Stimulated activated naive CD4-positive, alpha-beta T cell (primary cell): ENCODE results near the gene BCOR.

Experiments used
- DNase-seq, 6 experiments: peaks; one replicate each; lab custom pipeline; 2025; lab: John Stamatoyannopoulos, UW

Gene BCOR

DNA sequence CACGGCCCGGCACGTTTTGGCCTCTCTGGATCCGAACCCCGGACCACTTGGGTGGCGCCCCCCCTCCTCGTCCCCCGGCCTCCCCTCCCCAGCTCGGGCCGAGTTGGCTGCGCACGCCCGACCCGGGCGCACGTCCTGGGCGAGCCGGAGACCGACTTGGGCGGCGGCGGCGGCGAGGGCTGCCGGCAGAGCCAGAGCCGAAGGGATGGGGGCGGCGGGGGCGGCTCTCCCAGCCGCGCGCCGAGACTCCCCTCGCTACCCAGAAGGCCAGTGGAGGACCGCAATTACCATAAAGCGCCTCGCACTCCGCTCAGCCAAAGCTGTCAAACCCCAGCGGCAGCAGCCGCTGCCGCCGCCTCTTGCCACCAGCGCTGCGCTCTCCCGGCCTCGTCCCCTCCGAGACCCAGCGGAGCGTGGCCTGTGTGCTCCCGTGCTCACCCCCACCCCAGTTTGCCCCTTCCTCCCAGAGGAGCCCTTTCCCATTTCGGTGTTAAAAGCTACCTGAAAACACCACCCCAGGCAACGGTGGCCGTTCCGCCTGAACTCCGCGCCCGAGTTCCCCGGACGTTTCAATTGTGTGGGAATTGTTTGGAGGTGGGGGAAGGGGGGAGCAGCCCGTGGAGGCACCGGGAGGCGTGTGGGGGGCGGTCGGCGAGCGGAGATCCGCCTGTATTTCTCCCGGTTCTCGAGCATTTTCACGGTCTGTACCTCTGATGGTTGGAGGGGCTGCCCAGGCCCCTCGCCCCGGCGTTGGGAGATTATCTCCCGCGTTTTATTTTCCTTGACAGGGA lies 701 bp upstream of the BCOR start:
- DNase-seq = peak; percentile 38 to 69 (median 63)

DNA sequence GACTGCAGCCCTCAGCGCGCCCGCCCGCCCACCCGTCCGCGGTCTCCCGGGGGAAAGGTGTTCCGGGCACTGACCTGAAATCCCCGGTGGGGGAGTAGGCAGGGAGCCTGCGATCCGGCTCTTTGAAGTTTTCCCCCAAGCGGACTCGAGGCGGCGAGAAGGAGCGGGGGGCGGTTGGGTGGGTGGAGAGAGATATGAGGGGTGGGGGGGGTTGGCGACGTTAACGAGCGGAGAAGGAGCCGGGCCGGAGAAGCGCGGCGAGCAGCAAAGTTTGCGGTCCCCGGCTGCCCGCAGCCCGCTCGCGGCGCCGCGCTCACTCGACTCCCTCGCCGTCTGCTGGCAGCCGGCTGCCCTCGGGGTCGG lies 636 bp downstream of the BCOR start:
- DNase-seq = peak in 4 of 6 experiments; percentile 32 to 64 (median 54)

DNA sequence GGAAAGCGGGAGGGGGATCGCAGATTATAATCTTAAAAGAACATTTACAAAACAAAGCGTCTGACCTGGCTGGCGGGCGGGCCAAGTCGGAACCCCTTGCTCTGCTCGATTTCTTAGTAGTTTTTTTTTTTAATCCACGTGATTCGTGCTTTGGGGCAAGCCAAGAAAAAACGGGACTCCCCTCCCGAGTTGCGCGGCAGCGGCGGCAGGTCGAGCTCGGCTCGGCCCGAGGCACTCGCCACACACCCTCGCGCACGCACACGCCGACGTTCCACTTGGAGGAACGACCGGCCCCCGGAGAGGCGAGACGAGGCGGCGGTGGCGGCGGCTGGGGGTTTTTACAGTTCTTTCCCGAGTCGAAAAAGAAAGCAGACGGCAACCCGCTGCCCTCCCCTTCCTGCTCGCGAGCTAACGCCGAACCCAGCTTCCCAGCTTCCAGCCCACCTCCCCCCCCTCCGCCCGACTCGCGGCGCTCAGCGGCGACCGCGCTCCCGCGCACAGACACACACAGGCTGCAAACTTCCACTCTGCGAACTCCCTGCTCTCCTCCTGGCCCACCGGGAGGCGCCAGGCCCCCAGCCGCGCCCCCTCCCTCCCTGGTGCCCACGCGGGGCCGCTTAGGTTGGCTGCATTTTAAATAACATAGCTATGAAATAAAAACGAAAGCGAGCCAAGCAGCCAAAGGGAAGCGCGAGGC lies 1.2 kb downstream of the BCOR start:
- DNase-seq = peak; percentile 55 to 75 (median 60)

DNA sequence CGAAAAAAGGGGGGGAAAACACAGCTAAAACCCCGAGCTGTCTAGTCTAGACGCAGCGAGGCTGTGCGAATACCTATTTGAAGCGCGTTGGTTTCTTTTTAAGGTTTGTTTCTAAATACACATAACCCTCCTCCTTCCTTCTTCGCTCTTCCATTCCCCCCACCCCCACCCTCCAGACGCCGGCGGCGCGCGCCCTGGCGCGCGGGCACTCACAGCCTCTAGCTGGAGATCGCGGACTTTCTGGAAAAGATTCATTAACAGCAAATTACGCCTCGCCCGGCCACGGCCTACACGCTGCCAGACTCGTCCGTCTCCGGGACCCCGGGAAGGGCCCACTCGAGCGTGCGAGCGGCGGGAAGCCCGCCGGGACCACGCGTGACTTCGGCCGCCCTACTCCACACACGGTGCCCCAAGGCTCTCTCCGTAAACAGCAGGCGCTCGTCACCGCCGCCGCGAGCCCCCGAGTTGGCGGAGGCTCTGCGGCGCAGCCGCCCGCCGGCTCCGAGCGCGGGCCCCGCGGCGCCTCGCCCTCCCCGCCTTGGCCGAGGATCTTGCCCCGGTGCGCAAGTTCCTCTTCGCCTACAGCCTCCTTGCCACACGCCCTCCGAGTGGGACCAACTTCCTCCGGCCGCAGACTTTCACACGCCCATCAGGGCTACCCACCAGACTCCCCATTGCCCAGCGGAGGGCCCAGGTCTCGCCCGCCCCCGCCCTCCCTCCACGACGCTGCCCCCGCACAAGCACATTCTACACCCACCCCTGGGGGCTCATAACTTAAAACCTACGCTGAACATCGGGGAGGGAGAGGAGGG lies 2.0 kb downstream of the BCOR start:
- peak in 5 of 6 experiments; percentile 24 to 53 (median 48) for DNase-seq

DNA sequence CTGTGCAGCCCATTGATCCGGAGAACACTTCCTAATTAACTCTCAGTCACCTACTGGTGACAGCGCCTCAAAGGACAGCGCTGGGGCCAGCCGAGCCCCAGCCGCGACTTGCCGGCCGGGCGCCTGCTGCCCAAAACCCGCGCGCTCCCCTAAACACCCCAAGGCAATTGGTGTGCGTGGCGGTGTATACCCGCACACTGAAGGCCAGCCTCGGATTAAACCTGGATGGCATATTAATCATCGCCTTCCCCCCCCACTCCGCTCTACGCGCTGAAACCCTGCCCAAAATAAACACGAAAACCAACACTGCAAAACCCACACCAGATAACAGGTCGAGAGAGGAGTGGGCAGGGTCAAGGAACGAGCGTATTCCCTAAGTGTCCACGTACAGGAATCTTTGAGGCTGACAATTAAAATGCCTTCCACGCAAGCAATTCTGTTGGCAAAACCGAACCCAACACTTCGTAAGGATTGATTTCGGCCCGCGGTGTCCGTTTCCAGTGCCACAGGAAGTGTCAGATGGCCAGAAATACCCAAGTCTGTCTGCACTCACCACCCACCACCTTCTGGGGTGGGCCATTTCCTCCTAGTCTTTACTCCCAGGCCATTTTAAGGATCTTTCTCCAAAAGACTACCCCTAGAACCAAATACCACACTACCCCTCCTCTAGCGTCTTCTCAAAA lies 2.7 kb downstream of the BCOR start:
- no peak for DNase-seq

DNA sequence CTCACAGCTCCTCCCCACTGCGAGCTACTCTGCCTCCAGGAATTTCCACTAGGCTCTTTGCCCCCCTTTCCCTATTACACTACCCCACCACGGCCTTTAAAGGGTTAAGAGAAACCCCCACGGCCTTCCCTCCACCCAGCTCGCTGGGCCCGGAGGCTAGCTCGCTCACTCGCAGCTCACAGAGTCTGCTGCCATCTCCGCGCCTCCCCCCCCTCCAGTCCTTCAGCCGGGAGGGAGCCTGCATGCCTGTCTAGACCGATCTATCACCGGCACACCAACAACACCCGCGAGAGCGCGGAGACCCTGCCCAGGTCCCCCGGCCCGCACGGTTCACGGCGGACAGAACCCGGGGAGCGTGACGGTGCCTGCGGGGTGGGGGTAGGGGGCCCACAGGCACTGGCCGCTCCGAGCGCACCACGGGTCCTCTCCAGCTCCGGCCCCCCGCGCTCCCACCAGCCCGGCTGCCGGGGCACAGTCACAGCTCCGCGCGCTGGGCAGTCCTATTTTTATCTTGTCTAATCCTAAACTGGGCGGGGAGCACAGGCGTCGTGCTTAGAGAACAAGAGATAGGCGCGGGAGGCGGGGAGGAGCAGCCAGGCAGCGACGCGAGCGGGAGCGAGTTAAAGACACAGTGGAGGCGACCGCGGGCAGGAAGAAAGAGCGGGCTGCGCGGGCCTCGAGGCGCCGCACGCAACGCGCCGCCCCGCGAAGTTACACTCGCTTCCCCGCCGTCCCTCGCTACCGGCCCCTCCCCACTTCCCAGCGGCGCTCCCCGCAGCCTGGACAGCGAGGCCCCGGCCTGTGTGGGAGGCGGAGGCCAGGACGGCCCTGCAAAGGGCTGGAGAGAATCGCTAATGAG lies 3.5 kb downstream of the BCOR start:
- peak in 4 of 6 experiments; percentile 5 to 39 (median 31) for DNase-seq

DNA sequence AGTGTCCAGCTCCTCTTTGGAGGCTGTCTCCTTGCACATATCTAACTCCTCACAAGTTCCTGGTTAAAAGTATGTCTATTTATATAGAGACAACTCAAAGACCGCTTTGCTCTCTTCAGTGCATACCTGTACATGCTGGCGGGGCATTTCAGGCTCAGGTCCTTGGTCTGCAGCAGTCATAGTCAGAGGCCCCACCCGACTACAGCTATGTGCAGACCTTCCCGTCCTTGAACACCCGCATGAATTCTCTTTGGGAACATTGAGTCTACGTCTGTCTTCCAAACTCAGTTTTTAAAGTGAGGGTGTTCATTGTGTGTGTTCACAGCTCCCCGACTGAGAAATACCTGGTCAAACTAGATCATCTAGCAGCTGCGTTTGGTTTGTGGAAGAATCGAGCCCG lies 4.2 kb downstream of the BCOR start:
- no peak for DNase-seq

DNA sequence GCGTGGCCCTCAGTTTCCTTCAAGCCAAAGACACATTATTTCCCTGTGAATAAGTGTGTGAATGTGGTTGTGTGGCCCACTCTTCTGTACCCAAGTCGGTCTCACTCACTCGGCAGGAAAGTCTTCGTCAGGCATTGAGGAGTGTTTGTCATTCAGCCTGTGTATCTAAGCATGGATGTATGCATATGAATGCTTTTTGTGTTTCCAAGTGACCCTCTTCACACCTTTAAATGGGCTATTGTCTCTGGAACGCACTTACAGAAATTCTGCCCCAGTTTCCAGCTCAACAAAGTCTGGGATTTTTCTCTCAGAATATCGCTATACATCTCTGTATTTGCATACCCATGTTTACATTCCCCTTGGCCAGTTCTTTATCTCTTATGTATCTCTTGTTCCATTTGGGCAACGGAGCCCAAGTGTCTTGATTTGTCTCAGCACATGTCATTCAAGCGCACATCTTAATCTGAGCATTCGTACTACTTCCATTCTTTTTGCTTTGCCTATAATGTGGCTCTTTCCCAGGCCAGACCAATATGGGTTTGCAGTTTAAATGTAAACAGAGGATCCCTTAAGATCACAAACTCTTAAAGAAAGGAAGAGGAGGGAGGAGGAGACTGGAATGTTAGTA lies 4.8 kb downstream of the BCOR start:
- no peak for DNase-seq

DNA sequence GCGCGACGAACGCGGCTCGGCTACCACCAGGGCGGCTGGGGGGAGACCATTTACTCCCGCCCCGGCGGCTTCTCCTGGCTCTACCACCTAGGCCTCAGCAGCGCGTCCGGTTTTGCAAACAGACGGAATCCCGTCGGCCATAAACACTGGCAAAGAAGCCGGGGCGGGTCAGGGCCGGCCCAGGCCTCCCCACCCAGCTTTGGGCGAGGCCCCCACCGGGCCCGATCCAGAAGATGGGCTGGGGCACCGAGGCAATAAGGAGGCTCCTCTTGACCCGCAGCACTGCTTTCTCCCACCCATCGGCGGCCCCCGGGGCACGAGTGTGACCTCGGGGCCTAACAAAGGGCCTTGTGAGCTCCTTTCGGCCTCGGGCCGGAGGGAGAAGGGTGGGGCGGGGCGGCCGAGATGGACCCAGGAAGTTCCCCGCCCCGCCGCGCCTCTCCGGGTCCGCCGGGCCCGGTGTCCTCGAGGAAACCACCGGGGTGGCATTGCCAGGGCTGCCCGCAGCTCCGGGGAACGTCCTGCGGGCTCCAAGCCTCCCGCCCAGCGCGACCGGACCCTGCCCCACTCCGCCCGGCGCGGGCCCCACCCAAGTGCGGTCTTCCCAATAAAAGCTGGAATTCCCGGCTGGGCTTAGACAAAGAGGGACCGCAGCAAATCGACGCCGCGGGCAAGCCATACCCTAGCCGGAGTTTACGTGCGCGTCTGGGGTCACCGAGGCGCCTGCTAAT lies 5.9 kb downstream of the BCOR start:
- DNase-seq = no peak

DNA sequence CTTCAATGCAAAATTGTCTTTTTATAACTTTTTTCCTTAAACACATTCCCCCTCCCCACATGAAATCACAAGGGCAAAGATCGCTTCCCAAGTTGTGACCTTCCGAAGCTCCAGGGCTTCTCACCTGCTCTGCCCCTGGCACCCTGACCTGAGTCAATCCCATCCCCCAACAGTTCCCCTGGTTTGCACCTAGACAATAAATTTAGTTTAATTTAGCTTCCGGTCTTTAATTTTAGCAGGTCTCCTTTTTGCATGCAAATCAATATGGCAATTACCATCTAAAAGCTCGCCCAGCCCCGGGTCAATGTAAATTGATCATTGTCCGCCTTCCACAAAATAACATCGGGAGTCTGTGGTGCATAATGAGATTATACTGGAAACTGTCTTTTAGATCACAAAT lies 6.8 kb downstream of the BCOR start:
- DNase-seq = no peak

DNA sequence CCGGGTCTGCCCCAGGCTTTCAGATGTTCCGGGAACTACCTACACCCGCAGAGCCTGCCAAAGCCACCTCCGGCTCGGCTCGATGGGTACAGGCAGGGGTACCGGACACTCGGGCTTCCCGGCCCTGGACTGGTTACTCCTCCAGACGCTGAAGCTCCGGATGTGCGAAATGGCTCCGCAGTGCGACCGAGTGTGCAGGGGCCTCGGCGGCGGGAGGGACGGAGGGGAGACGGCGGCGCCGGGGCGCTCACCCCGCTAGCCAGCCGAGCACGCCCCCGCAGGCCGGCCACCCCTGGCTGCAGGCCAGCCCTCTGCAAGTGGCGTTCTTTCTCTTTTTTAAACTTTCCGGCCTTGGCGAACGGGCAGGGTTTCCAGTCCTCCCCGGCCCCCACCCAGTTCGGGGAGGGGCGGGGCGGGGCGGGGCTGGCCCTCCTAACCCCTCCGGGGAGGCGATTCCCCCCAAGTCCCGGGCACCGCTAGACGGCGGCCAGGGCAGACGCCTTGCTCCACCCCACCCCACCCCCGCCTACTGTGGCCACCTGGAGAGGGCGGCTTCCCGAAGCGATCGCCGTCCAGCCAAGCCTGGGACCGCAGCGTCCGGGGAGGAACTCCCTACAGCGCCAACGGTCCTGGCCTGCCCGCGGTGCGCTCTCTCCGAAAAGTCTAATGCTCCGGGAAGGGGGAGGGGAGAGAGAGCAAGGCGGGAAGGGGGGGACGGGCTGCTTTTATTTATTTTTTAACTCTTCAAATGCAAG lies 7.5 kb downstream of the BCOR start:
- no peak for DNase-seq

DNA sequence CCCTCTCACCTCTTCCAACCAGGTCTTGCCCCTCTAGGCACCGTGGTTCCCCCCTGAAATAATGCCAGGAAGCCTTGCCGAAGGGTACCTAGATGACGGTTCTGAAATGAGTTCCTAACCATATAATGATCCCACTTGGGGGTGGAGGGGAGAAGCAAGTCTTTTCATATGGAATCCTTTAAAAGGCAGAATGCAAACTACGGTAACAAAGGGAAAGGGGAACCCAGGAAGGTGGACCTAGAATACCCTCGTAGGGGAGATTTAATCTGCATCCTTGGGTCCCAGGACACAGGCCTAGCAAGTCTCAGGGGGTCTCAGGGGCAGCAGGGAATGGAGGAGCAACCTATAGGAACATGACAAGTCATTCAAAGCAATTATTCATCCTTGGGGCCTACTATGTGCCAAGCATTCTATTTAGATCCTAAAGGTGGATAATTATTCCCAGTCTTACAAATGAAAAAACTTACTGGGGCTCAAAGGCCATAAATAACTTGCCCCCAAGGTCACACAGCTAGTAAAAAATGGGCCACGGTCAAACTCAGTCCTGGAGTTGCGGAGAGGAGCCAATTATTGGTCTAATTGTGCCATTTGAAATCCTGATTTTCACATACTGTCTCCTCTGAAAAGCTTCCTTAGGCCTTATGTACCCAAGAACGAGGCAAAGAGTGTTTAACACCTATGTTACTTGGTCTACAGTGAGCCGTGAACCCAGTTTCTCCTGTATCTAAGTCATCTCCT lies 8.8 kb downstream of the BCOR start:
- no peak for DNase-seq

DNA sequence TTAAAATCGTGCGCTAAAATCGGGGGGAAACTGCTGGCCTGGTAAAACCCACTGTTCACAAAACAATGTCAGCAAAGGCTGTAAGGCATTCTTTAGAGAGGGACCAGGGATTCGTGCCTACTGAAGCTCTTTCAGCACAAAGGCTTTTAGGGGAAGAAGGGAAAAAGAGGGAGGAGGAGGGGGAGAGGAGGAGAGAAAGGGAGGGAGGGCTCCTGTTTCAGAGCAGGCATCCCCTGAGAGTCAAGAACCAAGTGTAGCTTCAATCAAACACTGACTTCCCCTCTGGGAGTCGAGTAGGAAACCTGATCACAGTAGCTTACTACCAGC lies 9.5 kb downstream of the BCOR start:
- DNase-seq = no peak

DNA sequence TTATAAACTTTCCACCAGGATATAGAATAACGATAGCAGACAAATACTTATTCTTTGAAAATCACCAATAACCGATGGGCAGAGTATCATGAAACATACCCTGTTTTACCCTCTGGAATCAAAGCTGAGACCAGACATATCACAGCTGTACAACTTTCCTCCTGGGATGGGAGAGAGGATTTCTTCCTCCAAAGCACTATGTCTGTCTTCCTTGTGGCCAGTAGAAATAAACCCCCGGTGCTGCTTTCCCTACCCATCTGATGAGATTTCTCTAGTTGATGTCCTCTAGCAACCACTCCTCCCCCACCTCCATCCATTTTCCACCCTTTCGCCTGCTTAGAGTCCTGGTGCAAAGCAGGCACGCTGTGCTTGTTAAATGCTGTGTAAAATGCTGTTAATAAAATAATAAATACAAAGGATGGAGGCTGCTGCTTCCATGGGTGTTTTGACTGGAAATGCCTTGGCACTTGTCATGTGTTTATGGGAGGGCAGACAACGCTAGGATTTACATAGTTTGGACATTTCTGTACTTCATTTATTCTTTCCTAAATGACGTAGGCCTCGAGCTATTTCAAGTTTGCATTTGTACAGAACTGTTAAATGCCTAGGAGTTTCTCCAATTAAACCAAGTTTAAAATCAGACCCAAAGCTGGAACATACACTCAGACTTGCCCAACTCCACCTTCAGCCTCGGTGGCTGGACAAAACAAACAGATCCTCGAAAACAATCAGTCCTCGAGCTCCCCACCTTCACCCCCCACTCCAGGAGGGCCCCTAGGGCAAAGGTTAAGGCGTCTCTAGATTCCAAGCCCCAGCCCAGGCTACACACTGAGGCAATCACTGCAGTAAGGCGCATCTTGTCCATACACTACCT lies 10.1 kb downstream of the BCOR start:
- DNase-seq = no peak

DNA sequence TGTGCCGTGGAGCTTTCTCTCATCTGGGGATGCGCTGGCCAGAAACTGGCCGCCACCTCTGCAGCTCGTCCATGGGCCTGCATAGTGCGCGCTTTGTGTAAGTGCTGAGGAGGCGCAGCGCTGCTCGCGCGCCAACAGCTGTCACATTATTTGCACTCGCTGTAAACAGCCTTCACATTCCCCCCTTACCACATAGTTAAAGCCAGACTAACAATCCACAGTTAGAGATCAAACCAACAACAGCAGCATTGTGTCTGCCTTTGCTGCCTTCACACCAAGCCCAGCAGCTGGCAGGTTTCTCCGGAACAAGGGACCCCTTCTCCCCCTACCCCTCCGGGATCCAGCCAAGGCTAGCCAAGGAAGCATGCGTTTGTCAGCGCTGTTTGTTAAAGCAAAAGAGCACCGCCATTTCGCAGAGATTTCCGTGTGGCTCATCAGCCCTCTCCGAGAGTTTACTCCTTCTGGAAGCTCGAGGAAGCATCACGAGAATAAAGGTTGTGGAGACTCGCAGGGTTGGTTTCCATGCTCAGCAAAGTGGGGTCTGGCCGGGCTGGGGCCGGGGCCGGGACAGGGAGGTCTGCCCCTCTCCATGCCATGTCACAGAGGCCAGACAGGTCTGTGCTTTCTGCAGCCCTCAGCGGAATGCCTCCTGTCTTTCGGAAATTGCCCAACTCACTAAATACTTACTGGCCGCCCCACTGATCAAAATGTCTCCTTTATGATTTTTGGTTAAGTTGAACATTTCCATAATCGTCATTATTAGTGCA lies 11.0 kb downstream of the BCOR start:
- no peak for DNase-seq

DNA sequence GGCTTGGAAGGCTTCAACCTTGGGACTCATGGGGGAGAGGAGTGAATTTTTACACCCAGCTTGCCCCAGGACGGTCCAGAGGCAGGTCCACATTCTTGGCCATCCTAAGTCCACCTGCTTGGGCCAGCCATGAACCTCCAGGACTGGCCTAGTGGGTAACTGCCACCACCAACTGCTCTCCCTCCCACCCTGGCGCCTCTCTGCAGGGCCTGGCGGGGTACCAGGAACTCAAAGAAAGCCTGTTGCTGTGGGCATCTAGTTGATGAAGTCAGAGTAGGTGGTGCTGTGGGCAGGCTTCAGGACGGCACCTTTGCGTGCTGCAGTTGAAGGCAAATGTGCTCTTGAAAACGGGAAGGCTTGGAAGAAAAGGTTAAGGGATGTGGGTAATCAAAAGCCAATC lies 12.0 kb downstream of the BCOR start:
- no peak for DNase-seq

DNA sequence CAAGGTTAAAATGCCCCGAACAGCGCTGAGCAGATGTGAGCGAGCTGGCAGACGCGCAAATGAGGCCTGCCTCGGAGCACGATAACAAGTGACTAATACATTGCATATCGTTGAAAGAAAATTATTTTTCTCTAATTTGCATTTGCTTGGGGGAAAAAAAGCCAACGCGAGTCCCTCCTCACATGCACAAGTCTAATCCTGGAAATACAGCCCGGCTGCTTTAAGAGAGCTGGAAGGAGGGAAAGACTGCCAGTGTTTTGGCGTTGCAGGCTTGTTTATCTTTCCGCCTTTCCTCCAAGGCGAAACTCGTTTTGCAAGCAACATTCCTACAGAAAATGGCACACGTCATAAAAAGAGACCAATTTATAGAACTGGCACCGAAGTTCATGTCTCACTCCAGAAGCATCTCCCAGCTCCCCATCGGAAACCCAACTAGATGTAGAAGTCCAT lies 12.6 kb downstream of the BCOR start:
- DNase-seq = no peak
